SK-N-SH treated with all-trans-retinoic acid at 6 μM for 48 hours (cell line): ENCODE measurements around the gene SLX4IP.

ENCODE experiments used
- ATAC-seq: fragments of 200-7000 bp; cut with Tn5 transposase; 3 replicates; pipeline ENCODE4 v1.9.1; 2020; ENCODE audit warnings: mild to moderate bottlenecking, moderate library complexity
- ARNTL ChIP-seq: fragments of 450-650 bp; formaldehyde crosslinking; IDR thresholded peaks from 2 replicates; pipeline ENCODE4 v1.5.0; 2020; ENCODE audit warnings: low read depth, mild to moderate bottlenecking, moderate library complexity, borderline replicate concordance
- BACH2 ChIP-seq: fragments of 250-450 bp; sonication (Bioruptor Pico); IDR thresholded peaks from 2 replicates; pipeline ENCODE4 v1.9.0; 2021; ENCODE audit warnings: mild to moderate bottlenecking, borderline replicate concordance
- CREB5 ChIP-seq: fragments of 250-450 bp; sonication (Bioruptor Pico); IDR thresholded peaks from 2 replicates; pipeline ENCODE4 v1.5.1; 2020; ENCODE audit warnings: low read depth, mild to moderate bottlenecking, moderate library complexity
- CSDC2 ChIP-seq: fragments of 250-450 bp; sonication (Bioruptor Pico); IDR thresholded peaks from 2 replicates; pipeline ENCODE4 v1.5.0; 2020; ENCODE audit warnings: mild to moderate bottlenecking, moderate library complexity
- CSRNP3 ChIP-seq: fragments of 250-450 bp; sonication (Bioruptor Pico); IDR thresholded peaks from 2 replicates; pipeline ENCODE4 v1.5.1; 2021; ENCODE audit warnings: mild to moderate bottlenecking, moderate library complexity
- ESRRG ChIP-seq: fragments of 250-450 bp; sonication (Bioruptor Pico); IDR thresholded peaks from 2 replicates; pipeline ENCODE4 v1.6.1; 2021; ENCODE audit warnings: mild to moderate bottlenecking
- GLIS3 ChIP-seq: fragments of 250-450 bp; sonication (Bioruptor Pico); IDR thresholded peaks from 2 replicates; pipeline ENCODE4 v1.5.0; 2020; ENCODE audit warnings: mild to moderate bottlenecking, moderate library complexity
- ISL1 ChIP-seq: fragments of 250-450 bp; sonication (Bioruptor Pico); IDR thresholded peaks from 2 replicates; pipeline ENCODE4 v2.1.2; 2022; ENCODE audit warnings: mild to moderate bottlenecking, moderate library complexity
- OSR1 ChIP-seq: fragments of 250-450 bp; sonication (Bioruptor Pico); IDR thresholded peaks from 2 replicates; pipeline ENCODE4 v1.8.0; 2022; ENCODE audit warnings: moderate library complexity, mild to moderate bottlenecking, inconsistent platforms
- POU6F1 ChIP-seq: fragments of 250-450 bp; sonication (Bioruptor Pico); IDR thresholded peaks from 2 replicates; pipeline ENCODE4 v1.8.0; 2021; ENCODE audit warnings: low read depth, mild to moderate bottlenecking, moderate library complexity, borderline replicate concordance
- PPARA ChIP-seq: fragments of 250-450 bp; sonication (Bioruptor Pico); IDR thresholded peaks from 2 replicates; pipeline ENCODE4 v1.5.0; 2020; ENCODE audit warnings: mild to moderate bottlenecking, borderline replicate concordance
- RARB ChIP-seq: fragments of 250-450 bp; sonication (Bioruptor Pico); IDR thresholded peaks from 2 replicates; pipeline ENCODE4 v1.8.0; 2021; ENCODE audit warnings: mild to moderate bottlenecking, moderate library complexity
- SNAI2 ChIP-seq: fragments of 250-450 bp; sonication (Bioruptor Pico); IDR thresholded peaks from 2 replicates; pipeline ENCODE4 v1.5.0; 2020; ENCODE audit warnings: mild to moderate bottlenecking, moderate library complexity
- TCF4 ChIP-seq: fragments of 250-450 bp; sonication (Bioruptor Pico); IDR thresholded peaks from 2 replicates; pipeline ENCODE4 v1.8.0; 2021; ENCODE audit warnings: mild to moderate bottlenecking, moderate library complexity, borderline replicate concordance
- TOX ChIP-seq: fragments of 250-450 bp; sonication (Bioruptor Pico); IDR thresholded peaks from 2 replicates; pipeline ENCODE4 v1.8.0; 2021; ENCODE audit warnings: mild to moderate bottlenecking, moderate library complexity, borderline replicate concordance
- TSHZ2 ChIP-seq: fragments of 250-450 bp; sonication (Bioruptor Pico); IDR thresholded peaks from 2 replicates; pipeline ENCODE4 v1.5.0; 2020; ENCODE audit warnings: mild to moderate bottlenecking, moderate library complexity
- ZC3H10 ChIP-seq: fragments of 250-450 bp; sonication (Bioruptor Pico); IDR thresholded peaks from 2 replicates; pipeline ENCODE4 v1.5.1; 2021; ENCODE audit warnings: mild to moderate bottlenecking, moderate library complexity
- ZFP3 ChIP-seq: fragments of 250-450 bp; sonication (Bioruptor Pico); IDR thresholded peaks from 2 replicates; pipeline ENCODE4 v1.5.0; 2020; ENCODE audit warnings: mild to moderate bottlenecking, moderate library complexity
- ZFP30 ChIP-seq: fragments of 450-650 bp; formaldehyde crosslinking; IDR thresholded peaks from 2 replicates; pipeline ENCODE4 v1.5.0; 2022; ENCODE audit warnings: mild to moderate bottlenecking, moderate library complexity
- ZNF565 ChIP-seq: fragments of 450-650 bp; formaldehyde crosslinking; conservative IDR thresholded peaks from 2 replicates; pipeline ENCODE4 v1.5.0; 2020; ENCODE audit warnings: low read depth, mild to moderate bottlenecking, moderate library complexity
- ZNF70 ChIP-seq: fragments of 450-650 bp; formaldehyde crosslinking; IDR thresholded peaks from 2 replicates; pipeline ENCODE4 v1.5.0; 2020; ENCODE audit warnings: mild to moderate bottlenecking, moderate library complexity
- ZNF8 ChIP-seq: fragments of 450-650 bp; formaldehyde crosslinking; IDR thresholded peaks from 2 replicates; pipeline ENCODE4 v1.5.0; 2020; ENCODE audit warnings: mild to moderate bottlenecking, moderate library complexity

Gene SLX4IP

GRCh38 chr20:10651227-10651990 lies 216.3 kb downstream of the SLX4IP start:
- TF ChIP-seq TSHZ2 (CRISPR knock-in tag) = no peak
- no peak for TF ChIP-seq ZNF565 (CRISPR knock-in tag)
- no peak for TF ChIP-seq TOX (CRISPR knock-in tag)
- no peak for TF ChIP-seq PPARA (CRISPR knock-in tag)
- TF ChIP-seq ESRRG (CRISPR knock-in tag) = no peak
- TF ChIP-seq GLIS3 (CRISPR knock-in tag) = no peak
- no peak for TF ChIP-seq ZC3H10
- TF ChIP-seq ISL1 (CRISPR knock-in tag) = no peak
- TF ChIP-seq ZNF8 = no peak
- TF ChIP-seq TCF4 (CRISPR knock-in tag) = no peak
- TF ChIP-seq BACH2 = no peak
- TF ChIP-seq CSRNP3 (CRISPR knock-in tag) = no peak
- no peak for TF ChIP-seq CSDC2 (CRISPR knock-in tag)
- ATAC-seq = no peak; the same call in 2 of the 3 replicates

- ATAC-seq = no peak
- TF ChIP-seq TSHZ2 (CRISPR knock-in tag) (no peak), BACH2 (no peak), OSR1 (no peak), ZC3H10 (no peak), ESRRG (CRISPR knock-in tag) (no peak), ZFP30 (CRISPR knock-in tag) (no peak)
Measured at GRCh38 chr20:10652185-10652584, 217.1 kb downstream of the SLX4IP start.

- ATAC-seq = no peak
- TF ChIP-seq ISL1 (CRISPR knock-in tag) (no peak), ZFP3 (CRISPR knock-in tag) (no peak), RARB (no peak), BACH2 (no peak), ZC3H10 (no peak), ESRRG (CRISPR knock-in tag) (no peak), CREB5 (no peak), SNAI2 (CRISPR knock-in tag) (no peak), POU6F1 (CRISPR knock-in tag) (no peak), CSDC2 (CRISPR knock-in tag) (no peak), ZNF565 (CRISPR knock-in tag) (no peak), TCF4 (CRISPR knock-in tag) (no peak), TOX (CRISPR knock-in tag) (no peak), GLIS3 (CRISPR knock-in tag) (no peak), ZNF70 (CRISPR knock-in tag) (no peak), PPARA (CRISPR knock-in tag) (no peak), ARNTL (CRISPR knock-in tag) (no peak), TSHZ2 (CRISPR knock-in tag) (no peak)
Measured at GRCh38 chr20:10652660-10653261, 217.7 kb downstream of the SLX4IP start.
